Choroid plexus epithelial cell (primary cell): ENCODE results near the gene MYRF.

ENCODE experiments used
- DNase-seq: peaks from one replicate; pipeline ENCODE4 v3.0.0-alpha.2; 2010; ENCODE audit warnings: low read depth
- H3K4me3 ChIP-seq: 2 replicates; pipeline ENCODE4 v1.5.1; 2011; ENCODE audit warnings: low read depth, mild to moderate bottlenecking, control low read depth, low read length, moderate library complexity
- TF ChIP-seq, protein P1 (sequence below): conservative IDR thresholded peaks from 2 replicates; pipeline ENCODE4 v1.5.1; 2011; ENCODE audit warnings: low read depth, mild to moderate bottlenecking, control low read depth, inconsistent platforms, low read length, moderate library complexity

Gene MYRF

DNA sequence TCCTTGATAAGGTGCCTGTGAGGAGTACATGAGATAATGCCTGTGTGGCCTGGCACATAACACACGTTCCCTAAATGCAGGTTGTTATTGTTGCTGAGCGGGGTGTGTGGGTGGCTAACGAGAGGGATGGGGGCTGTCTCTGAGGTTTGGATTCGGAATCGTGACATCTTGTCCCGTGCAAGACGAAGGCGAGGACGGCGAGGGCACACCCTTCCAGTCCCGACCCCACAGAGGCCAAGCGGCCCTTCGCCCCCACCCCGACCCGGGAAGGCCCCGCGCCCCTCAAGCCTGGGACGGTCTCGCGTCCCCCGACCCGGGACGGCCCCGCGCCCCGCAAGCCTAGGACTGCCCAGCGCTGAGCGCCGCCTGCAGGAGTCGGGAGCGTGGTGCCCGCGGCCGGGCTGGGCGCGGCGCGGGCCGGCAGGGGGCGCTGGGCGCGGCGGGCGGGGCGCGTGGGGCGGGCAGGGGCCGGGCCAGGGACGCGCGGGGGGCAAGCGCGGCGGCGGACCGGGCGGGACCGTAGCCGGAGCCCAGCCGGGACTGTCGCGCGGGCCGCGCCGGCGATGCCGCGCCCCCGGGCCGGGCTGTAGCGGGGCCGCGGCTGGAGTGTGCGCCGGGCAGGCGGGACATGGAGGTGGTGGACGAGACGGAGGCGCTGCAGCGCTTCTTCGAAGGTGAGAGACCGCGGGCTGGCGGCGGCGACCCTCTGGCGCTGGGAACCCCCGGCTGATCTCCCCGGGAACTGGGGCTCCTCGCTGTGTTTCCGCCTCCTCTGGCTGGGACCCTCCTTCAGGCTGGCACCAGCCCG, at the start of gene MYRF:
MYRF (plus strand) TSS at position 520 of the 808 bp plus-strand sequence; CDS start at position 629, 109 bp downstream.
- TF ChIP-seq, protein P1, sequence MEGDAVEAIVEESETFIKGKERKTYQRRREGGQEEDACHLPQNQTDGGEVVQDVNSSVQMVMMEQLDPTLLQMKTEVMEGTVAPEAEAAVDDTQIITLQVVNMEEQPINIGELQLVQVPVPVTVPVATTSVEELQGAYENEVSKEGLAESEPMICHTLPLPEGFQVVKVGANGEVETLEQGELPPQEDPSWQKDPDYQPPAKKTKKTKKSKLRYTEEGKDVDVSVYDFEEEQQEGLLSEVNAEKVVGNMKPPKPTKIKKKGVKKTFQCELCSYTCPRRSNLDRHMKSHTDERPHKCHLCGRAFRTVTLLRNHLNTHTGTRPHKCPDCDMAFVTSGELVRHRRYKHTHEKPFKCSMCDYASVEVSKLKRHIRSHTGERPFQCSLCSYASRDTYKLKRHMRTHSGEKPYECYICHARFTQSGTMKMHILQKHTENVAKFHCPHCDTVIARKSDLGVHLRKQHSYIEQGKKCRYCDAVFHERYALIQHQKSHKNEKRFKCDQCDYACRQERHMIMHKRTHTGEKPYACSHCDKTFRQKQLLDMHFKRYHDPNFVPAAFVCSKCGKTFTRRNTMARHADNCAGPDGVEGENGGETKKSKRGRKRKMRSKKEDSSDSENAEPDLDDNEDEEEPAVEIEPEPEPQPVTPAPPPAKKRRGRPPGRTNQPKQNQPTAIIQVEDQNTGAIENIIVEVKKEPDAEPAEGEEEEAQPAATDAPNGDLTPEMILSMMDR = peak; percentile 45
- no peak for DNase-seq
- peak within 1 kb of the TSS; percentile 73 for H3K4me3 ChIP-seq

DNA sequence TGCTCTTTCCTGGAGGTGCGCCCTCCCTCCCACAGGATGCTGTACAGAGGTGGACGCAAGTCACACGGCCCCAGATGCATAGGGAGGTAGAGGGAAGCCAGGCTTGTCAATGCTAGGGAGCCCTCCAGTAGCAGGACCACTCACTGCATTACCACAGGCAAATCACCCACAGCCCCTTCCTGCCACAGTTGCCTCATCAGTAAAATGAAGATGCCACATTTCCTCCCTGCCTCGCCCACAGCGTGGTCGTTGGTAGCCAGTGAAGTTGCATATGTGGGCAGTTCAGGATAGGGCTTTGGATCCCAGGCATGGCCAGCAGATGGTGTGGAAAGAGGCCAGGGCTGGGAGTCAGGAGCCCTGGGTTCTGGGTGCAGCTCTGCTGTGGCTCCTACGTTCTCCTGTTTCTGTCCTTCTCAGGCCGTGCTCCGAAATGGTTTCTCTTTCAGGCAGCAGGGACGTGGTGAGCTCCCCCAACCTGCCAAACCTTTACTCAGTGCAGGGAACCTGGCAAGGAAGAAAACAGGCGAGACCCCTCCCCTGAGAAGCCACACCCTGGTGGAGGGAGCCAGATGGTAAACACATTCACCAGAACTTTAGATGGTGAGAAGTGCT, 49.6 kb upstream of the MYRF start:
- TF ChIP-seq, protein P1 = no peak
- no peak overlapping the region for H3K4me3 ChIP-seq
- no peak for DNase-seq

DNA sequence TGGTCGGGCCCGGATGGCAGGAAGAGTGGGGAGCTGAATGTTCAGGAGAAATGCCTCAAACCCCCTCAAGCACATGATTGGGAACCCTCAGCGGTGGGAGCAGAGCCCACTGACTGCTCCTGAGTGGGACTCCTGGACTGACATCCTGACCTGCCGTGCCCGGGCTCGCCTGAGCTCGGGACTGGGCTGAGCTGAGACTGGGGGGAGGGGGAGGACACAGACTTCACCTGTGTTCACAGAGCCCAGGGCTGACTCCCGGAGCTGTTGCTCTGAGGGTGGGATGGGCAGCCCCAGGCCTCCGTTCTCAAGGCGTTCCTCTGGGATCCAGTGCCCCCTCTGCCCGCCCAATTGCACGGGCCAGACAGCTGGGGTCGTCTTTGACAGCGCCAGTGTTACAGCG, 47.6 kb upstream of the MYRF start:
- no peak overlapping the region for H3K4me3 ChIP-seq
- TF ChIP-seq, protein P1 = no peak
- no peak for DNase-seq

DNA sequence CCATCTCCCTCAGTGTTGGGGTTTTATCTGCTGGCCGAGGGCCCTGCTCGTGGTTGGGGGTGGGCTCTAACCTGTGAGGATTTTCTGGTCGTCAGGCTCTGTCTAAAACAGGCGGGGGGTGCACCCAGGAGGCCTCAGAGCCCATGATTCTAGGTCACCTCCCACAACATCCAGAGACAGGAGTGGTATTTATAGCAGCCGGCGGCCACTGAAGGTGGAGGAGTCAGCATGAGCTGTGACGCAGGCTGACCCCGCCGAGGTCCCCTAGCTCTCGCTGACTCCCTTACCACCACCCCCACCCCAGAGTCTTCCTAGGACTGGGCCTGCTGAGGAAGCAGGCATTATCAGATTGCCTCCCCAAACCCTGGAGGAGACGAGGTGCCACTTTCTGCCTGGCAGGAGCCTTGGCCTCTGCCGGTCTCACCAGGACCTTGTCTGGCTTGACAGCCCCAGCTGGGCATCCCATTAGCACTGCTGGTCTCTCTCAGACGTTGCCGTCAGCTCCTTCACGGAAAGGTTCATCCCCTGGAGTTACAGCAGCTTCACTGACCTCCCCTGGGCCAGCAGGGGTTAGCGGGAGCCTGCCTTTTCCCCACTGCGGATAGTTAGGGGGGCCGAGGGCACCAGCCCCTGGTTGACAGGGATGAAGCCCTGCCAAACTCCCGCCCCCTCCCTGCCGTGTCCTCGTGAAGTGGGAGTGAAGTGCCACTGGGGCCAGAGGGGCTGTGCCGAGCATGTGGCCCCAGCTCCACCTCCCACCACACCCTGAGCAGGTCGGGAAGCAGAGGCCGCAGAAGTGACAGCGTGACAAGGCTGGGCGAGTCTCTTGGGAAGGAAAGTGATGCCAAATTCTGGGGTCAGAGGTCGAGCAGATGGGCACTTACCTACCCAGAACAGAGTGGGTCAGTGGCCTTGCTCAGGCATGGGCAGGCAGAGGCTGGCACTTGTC, 45.7 kb upstream of the MYRF start:
- DNase-seq = no peak
- TF ChIP-seq, protein P1 = no peak

DNA sequence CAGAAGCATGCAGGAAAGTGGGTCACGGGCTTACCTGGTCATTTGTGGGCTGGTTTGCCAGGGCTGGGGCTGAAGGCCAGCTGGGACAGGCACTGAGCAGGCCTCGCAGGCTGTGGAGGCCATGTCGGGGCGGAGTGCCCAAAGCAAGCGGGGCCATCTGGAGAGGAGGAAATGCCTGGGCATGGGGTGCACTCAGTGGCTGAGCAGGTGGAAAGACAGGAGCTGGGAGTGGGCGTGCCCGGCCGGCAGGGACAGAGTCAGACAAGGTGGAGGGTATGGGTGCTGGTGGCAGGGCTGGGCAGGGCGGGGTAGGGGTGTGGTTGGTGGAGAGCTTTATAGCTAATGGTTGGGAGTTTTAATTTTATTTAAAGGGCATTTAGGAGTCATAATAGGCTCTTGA, 44.9 kb upstream of the MYRF start:
- TF ChIP-seq, protein P1 = no peak

More for the DNA sequence above, 45.7 kb upstream of the MYRF start:
- no peak overlapping the region for H3K4me3 ChIP-seq

DNA sequence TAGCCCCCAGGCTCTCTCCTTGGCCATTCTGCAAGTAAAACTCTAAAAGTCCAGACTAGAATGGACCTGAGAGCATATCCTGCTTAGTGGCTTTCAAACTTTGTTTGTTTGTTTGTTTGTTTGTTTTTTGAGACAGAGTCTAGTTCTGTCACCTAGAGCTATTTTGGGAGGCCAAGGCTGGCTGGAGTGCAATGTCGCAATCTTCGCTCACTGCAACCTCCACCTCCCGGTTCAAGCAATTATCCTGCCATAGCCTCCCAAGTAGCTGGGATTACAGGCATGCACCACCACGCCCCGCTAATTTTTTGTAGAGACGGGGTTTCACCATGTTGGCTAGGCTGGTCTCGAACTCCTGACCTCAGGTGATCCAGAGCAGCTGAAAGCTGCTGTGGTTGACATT, 43.3 kb upstream of the MYRF start:
- H3K4me3 ChIP-seq = no peak overlapping the region
- no peak for DNase-seq
- TF ChIP-seq, protein P1 = no peak

More for the DNA sequence above, 44.9 kb upstream of the MYRF start:
- H3K4me3 ChIP-seq = no peak overlapping the region
- DNase-seq = no peak
